WTC11 (cell line): Measurements from ENCODE around the gene PUS1. TPM values are rescaled to one million over a fixed set of nuclear protein-coding genes. Genes with fewer than 3 reads are reported as not detected.

Experiments
- ATAC-seq: fragments of 200-7000 bp; cut with Tn5 transposase; 2 replicates; pipeline ENCODE4 v1.10.0; 2021; ENCODE audit warnings: mild to moderate bottlenecking, moderate library complexity
- CTCF ChIA-PET: fragments of 300-600 bp; sonication (Branson Sonifier 250); formaldehyde crosslinking; loops from one replicate; lab custom pipeline; 2021; ENCODE audit warnings: antibody characterized with exemption; lab: Charles Lee
- POLR2A ChIA-PET: fragments of 350-600 bp; sonication (Branson Sonifier 250); formaldehyde crosslinking; loops from one replicate; lab custom pipeline; 2021; ENCODE audit warnings: antibody characterized with exemption; lab: Charles Lee
- DNase-seq: peaks from one replicate; pipeline ENCODE4 v3.0.0; 2021; ENCODE audit warnings: low spot score
- H3K27ac Mint-ChIP-seq: 2 replicates; pipeline ENCODE4 v1.8.0; 2021; ENCODE audit warnings: mixed read lengths
- H3K27me3 Mint-ChIP-seq: 2 replicates; pipeline ENCODE4 v1.8.0; 2021; ENCODE audit warnings: low read depth, mild to moderate bottlenecking, moderate library complexity, mixed read lengths
- H3K36me3 Mint-ChIP-seq: 2 replicates; pipeline ENCODE4 v1.8.0; 2021; ENCODE audit warnings: mixed read lengths
- H3K4me1 Mint-ChIP-seq: 2 replicates; pipeline ENCODE4 v1.8.0; 2022; ENCODE audit warnings: mixed read lengths
- H3K4me3 Mint-ChIP-seq: 2 replicates; pipeline ENCODE4 v1.8.0; 2021; ENCODE audit warnings: mild to moderate bottlenecking, moderate library complexity, mixed read lengths
- H3K9me3 Mint-ChIP-seq: 2 replicates; pipeline ENCODE4 v1.8.0; 2021; ENCODE audit warnings: mixed read lengths
- JAZF1 ChIP-seq: fragments of 250-450 bp; sonication (Bioruptor Pico); IDR thresholded peaks from 2 replicates; pipeline ENCODE4 v1.9.0; 2021; ENCODE audit warnings: moderate library complexity, mild to moderate bottlenecking, inconsistent platforms
- JUN ChIP-seq: sonication (generic); formaldehyde crosslinking; IDR thresholded peaks from 2 replicates; pipeline ENCODE4 v1.8.0; 2023; ENCODE audit warnings: mild to moderate bottlenecking, missing genetic modification reagents
- KAT7 ChIP-seq: sonication (generic); formaldehyde crosslinking; IDR thresholded peaks from 2 replicates; pipeline ENCODE4 v1.8.1; 2023; ENCODE audit warnings: missing genetic modification reagents, mild to moderate bottlenecking, borderline replicate concordance
- MXD4 ChIP-seq: fragments of 250-450 bp; sonication (Bioruptor Pico); IDR thresholded peaks from 2 replicates; pipeline ENCODE4 v1.8.0; 2021; ENCODE audit warnings: mild to moderate bottlenecking, moderate library complexity, borderline replicate concordance
- NFE2L1 ChIP-seq: sonication (generic); formaldehyde crosslinking; IDR thresholded peaks from 2 replicates; pipeline ENCODE4 v1.8.1; 2023; ENCODE audit warnings: missing genetic modification reagents
- NR1H2 ChIP-seq: sonication (generic); formaldehyde crosslinking; IDR thresholded peaks from 2 replicates; pipeline ENCODE4 v1.9.0; 2021; ENCODE audit warnings: mild to moderate bottlenecking, moderate library complexity, missing genetic modification reagents
- OVOL2 ChIP-seq: fragments of 250-450 bp; sonication (Bioruptor Pico); IDR thresholded peaks from 2 replicates; pipeline ENCODE4 v1.9.0; 2021; ENCODE audit warnings: mild to moderate bottlenecking, borderline replicate concordance
- SP1 ChIP-seq: sonication (generic); formaldehyde crosslinking; conservative IDR thresholded peaks from 2 replicates; pipeline ENCODE4 v1.8.1; 2022; ENCODE audit warnings: missing genetic modification reagents
- TP53 ChIP-seq: sonication (generic); formaldehyde crosslinking; IDR thresholded peaks from 2 replicates; pipeline ENCODE4 v1.8.1; 2023; ENCODE audit warnings: mild to moderate bottlenecking, missing genetic modification reagents
- ZNF396 ChIP-seq: fragments of 250-450 bp; sonication (Bioruptor Pico); IDR thresholded peaks from 2 replicates; pipeline ENCODE4 v1.8.0; 2021; ENCODE audit warnings: mild to moderate bottlenecking, moderate library complexity, borderline replicate concordance
- ZNF425 ChIP-seq: fragments of 250-450 bp; sonication (Bioruptor Pico); conservative IDR thresholded peaks from 2 replicates; pipeline ENCODE4 v1.9.0; 2021; ENCODE audit warnings: mild to moderate bottlenecking
- ZNF671 ChIP-seq: fragments of 250-450 bp; sonication (Bioruptor Pico); IDR thresholded peaks from 2 replicates; pipeline ENCODE4 v1.8.0; 2021; ENCODE audit warnings: mild to moderate bottlenecking
- total RNA-seq: library from RNA; stranded (reverse); gene quantifications from 3 replicates; pipeline ENCODE4 v1.2.3, GENCODE V29; 2021
- TF ChIP-seq, protein P1 (sequence below): sonication (generic); formaldehyde crosslinking; IDR thresholded peaks from 2 replicates; pipeline ENCODE4 v1.8.1; 2023; ENCODE audit warnings: mild to moderate bottlenecking, missing genetic modification reagents, moderate library complexity
- TF ChIP-seq, protein P2 (sequence below): fragments of 250-450 bp; sonication (Bioruptor Pico); IDR thresholded peaks from 2 replicates; pipeline ENCODE4 v1.9.0; 2021; ENCODE audit warnings: mild to moderate bottlenecking
- TF ChIP-seq, protein P3 (sequence below): sonication (generic); formaldehyde crosslinking; IDR thresholded peaks from 2 replicates; pipeline ENCODE4 v1.8.1; 2023; ENCODE audit warnings: mild to moderate bottlenecking, moderate library complexity, missing genetic modification reagents
- TF ChIP-seq, protein P4 (sequence below): sonication (generic); formaldehyde crosslinking; IDR thresholded peaks from 2 replicates; pipeline ENCODE4 v1.8.0; 2022; ENCODE audit warnings: missing genetic modification reagents

Gene PUS1
- total RNA-seq, 1 experiment from 2014 or later: 97.4 TPM

DNA sequence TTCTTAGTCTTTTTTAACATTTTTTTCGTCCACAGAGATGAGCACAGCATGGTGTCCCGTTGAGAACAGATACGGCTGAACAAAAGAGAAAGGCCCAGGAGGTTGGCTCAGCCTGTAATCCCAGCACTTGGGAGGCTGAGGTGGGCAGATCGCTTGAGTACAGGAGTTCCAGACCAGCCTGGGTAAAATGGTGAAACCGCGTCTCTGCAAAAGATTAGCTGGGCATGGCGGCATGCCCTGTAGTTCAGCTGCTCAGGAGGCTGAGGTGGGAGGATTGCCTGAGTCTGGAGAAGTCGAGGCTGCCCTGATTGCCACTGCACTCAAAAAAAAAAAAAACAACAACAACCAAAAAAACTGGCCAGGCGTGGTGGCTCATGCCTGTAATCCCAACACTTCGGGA, 14.8 kb downstream of the PUS1 start:
- H3K36me3 Mint-ChIP-seq: peaks cover 58% of the 10 kb centered on the region
- no peak for TF ChIP-seq ZNF396 (CRISPR knock-in tag)
- TF ChIP-seq, protein P1, sequence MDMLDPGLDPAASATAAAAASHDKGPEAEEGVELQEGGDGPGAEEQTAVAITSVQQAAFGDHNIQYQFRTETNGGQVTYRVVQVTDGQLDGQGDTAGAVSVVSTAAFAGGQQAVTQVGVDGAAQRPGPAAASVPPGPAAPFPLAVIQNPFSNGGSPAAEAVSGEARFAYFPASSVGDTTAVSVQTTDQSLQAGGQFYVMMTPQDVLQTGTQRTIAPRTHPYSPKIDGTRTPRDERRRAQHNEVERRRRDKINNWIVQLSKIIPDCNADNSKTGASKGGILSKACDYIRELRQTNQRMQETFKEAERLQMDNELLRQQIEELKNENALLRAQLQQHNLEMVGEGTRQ (CRISPR knock-in tag): no peak
- no peak for TF ChIP-seq ZNF425 (CRISPR knock-in tag)
- no peak for TF ChIP-seq SP1 (CRISPR knock-in tag)
- TF ChIP-seq, protein P2, sequence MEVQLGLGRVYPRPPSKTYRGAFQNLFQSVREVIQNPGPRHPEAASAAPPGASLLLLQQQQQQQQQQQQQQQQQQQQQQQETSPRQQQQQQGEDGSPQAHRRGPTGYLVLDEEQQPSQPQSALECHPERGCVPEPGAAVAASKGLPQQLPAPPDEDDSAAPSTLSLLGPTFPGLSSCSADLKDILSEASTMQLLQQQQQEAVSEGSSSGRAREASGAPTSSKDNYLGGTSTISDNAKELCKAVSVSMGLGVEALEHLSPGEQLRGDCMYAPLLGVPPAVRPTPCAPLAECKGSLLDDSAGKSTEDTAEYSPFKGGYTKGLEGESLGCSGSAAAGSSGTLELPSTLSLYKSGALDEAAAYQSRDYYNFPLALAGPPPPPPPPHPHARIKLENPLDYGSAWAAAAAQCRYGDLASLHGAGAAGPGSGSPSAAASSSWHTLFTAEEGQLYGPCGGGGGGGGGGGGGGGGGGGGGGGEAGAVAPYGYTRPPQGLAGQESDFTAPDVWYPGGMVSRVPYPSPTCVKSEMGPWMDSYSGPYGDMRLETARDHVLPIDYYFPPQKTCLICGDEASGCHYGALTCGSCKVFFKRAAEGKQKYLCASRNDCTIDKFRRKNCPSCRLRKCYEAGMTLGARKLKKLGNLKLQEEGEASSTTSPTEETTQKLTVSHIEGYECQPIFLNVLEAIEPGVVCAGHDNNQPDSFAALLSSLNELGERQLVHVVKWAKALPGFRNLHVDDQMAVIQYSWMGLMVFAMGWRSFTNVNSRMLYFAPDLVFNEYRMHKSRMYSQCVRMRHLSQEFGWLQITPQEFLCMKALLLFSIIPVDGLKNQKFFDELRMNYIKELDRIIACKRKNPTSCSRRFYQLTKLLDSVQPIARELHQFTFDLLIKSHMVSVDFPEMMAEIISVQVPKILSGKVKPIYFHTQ: no peak
- TF ChIP-seq ZNF671 (CRISPR knock-in tag): no peak
- TF ChIP-seq TP53 (CRISPR knock-in tag): no peak
- no peak for TF ChIP-seq MXD4 (CRISPR knock-in tag)
- TF ChIP-seq, protein P3, sequence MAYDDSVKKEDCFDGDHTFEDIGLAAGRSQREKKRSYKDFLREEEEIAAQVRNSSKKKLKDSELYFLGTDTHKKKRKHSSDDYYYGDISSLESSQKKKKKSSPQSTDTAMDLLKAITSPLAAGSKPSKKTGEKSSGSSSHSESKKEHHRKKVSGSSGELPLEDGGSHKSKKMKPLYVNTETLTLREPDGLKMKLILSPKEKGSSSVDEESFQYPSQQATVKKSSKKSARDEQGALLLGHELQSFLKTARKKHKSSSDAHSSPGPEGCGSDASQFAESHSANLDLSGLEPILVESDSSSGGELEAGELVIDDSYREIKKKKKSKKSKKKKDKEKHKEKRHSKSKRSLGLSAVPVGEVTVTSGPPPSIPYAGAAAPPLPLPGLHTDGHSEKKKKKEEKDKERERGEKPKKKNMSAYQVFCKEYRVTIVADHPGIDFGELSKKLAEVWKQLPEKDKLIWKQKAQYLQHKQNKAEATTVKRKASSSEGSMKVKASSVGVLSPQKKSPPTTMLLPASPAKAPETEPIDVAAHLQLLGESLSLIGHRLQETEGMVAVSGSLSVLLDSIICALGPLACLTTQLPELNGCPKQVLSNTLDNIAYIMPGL (CRISPR knock-in tag): no peak
- no peak for TF ChIP-seq JUN (CRISPR knock-in tag)
- no peak for TF ChIP-seq KAT7 (CRISPR knock-in tag)
- no peak for TF ChIP-seq OVOL2 (CRISPR knock-in tag)
- TF ChIP-seq NR1H2 (CRISPR knock-in tag): no peak
- TF ChIP-seq, protein P4, sequence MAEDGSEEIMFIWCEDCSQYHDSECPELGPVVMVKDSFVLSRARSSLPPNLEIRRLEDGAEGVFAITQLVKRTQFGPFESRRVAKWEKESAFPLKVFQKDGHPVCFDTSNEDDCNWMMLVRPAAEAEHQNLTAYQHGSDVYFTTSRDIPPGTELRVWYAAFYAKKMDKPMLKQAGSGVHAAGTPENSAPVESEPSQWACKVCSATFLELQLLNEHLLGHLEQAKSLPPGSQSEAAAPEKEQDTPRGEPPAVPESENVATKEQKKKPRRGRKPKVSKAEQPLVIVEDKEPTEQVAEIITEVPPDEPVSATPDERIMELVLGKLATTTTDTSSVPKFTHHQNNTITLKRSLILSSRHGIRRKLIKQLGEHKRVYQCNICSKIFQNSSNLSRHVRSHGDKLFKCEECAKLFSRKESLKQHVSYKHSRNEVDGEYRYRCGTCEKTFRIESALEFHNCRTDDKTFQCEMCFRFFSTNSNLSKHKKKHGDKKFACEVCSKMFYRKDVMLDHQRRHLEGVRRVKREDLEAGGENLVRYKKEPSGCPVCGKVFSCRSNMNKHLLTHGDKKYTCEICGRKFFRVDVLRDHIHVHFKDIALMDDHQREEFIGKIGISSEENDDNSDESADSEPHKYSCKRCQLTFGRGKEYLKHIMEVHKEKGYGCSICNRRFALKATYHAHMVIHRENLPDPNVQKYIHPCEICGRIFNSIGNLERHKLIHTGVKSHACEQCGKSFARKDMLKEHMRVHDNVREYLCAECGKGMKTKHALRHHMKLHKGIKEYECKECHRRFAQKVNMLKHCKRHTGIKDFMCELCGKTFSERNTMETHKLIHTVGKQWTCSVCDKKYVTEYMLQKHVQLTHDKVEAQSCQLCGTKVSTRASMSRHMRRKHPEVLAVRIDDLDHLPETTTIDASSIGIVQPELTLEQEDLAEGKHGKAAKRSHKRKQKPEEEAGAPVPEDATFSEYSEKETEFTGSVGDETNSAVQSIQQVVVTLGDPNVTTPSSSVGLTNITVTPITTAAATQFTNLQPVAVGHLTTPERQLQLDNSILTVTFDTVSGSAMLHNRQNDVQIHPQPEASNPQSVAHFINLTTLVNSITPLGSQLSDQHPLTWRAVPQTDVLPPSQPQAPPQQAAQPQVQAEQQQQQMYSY (CRISPR knock-in tag): no peak
- TF ChIP-seq JAZF1: no peak
- TF ChIP-seq NFE2L1: no peak
- DNase-seq (no peak), ATAC-seq (no peak)
- POLR2A ChIA-PET: no interaction called here
- CTCF ChIA-PET: no interaction called here
- no peaks in the 10 kb centered on the region for H3K9me3 Mint-ChIP-seq
- H3K4me3 Mint-ChIP-seq: no peak overlapping the region
- H3K27ac Mint-ChIP-seq: no peak overlapping the region
- H3K4me1 Mint-ChIP-seq: peaks cover 7% of the 10 kb centered on the region
- no peaks in the 10 kb centered on the region for H3K27me3 Mint-ChIP-seq
